GM12874 (cell line): ENCODE measurements around the gene UHRF1.

Experiments used
- CTCF ChIP-seq: IDR thresholded peaks from 2 replicates; pipeline ENCODE4 v1.5.1; 2011; ENCODE audit warnings: low read depth, mild to moderate bottlenecking, control low read depth, low read length, moderate library complexity; ENCODE audit not compliant: insufficient read depth

UHRF1 gene

GRCh38 chr19:4984438-4984990, 75.2 kb downstream of the UHRF1 start:
- TF ChIP-seq CTCF = no peak

GRCh38 chr19:4985551-4985991, 76.3 kb downstream of the UHRF1 start:
- TF ChIP-seq CTCF = no peak

- TF ChIP-seq CTCF = no peak
Measured at GRCh38 chr19:4986056-4986455, 76.8 kb downstream of the UHRF1 start.

GRCh38 chr19:4986471-4986891, 77.2 kb downstream of the UHRF1 start:
- no peak for TF ChIP-seq CTCF

- no peak for TF ChIP-seq CTCF
Measured at GRCh38 chr19:4987256-4987655, 78.0 kb downstream of the UHRF1 start.

GRCh38 chr19:4987692-4988370, 78.5 kb downstream of the UHRF1 start:
- no peak for TF ChIP-seq CTCF

- no peak for TF ChIP-seq CTCF
Measured at GRCh38 chr19:4988770-4989251, 79.5 kb downstream of the UHRF1 start.
